VCaP (cell line): Measurements from ENCODE around the gene SAPCD2.

Source experiments
- H3K27ac ChIP-seq: fragments of 450-650 bp; 2 replicates; pipeline ENCODE4 v1.5.1; 2017
- TF ChIP-seq, protein P1 (sequence below): fragments of 450-650 bp; conservative IDR thresholded peaks from 2 replicates; pipeline ENCODE4 v1.5.1; 2017; ENCODE audit warnings: mild to moderate bottlenecking, moderate library complexity

SAPCD2 gene

DNA sequence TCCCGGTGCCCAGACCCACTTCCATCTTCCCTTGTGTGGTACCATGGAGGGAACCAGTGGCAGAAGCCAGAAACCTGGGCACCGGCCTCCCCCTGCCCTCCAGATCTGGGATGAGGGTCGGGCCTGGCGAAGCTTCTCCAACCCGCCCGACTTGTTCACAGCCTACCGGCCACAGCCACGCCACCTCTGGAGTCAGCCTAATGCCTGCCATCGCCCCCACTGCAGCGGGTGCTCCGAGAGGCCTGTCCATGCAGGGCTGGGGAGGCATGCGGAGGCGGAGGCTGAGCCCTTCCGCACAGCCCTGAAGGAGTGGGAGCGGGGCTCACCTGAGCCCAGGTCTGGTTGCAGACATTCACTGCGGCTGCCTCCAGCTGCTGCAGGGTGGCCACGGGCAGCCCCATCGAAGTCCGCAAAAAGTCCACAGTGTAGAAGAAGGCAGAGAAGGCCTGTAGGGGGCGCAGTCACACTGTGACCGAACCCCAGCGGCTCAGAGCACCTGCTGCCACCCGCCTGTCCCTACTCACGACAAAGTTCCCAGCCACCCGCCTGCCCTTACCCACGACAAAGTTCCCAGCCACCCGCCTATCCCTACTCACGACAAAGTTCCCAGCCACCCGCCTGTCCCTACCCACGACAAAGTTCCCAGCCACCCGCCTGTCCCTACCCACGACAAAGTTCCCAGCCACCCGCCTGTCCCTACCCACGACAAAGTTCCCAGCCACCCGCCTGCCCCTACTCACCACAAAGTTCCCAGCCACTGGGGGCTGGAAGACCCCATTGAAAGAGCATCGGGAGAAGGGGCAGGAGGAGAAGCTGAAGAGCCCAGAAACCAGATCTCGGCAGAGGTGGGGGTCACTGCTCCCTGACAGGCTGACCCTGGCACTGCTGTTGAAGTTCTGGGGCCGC is 20.6 kb downstream of the SAPCD2 start:
- TF ChIP-seq, protein P1, sequence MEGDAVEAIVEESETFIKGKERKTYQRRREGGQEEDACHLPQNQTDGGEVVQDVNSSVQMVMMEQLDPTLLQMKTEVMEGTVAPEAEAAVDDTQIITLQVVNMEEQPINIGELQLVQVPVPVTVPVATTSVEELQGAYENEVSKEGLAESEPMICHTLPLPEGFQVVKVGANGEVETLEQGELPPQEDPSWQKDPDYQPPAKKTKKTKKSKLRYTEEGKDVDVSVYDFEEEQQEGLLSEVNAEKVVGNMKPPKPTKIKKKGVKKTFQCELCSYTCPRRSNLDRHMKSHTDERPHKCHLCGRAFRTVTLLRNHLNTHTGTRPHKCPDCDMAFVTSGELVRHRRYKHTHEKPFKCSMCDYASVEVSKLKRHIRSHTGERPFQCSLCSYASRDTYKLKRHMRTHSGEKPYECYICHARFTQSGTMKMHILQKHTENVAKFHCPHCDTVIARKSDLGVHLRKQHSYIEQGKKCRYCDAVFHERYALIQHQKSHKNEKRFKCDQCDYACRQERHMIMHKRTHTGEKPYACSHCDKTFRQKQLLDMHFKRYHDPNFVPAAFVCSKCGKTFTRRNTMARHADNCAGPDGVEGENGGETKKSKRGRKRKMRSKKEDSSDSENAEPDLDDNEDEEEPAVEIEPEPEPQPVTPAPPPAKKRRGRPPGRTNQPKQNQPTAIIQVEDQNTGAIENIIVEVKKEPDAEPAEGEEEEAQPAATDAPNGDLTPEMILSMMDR, result peak; percentile 67
- peak overlapping the region; percentile 99 for H3K27ac ChIP-seq

DNA sequence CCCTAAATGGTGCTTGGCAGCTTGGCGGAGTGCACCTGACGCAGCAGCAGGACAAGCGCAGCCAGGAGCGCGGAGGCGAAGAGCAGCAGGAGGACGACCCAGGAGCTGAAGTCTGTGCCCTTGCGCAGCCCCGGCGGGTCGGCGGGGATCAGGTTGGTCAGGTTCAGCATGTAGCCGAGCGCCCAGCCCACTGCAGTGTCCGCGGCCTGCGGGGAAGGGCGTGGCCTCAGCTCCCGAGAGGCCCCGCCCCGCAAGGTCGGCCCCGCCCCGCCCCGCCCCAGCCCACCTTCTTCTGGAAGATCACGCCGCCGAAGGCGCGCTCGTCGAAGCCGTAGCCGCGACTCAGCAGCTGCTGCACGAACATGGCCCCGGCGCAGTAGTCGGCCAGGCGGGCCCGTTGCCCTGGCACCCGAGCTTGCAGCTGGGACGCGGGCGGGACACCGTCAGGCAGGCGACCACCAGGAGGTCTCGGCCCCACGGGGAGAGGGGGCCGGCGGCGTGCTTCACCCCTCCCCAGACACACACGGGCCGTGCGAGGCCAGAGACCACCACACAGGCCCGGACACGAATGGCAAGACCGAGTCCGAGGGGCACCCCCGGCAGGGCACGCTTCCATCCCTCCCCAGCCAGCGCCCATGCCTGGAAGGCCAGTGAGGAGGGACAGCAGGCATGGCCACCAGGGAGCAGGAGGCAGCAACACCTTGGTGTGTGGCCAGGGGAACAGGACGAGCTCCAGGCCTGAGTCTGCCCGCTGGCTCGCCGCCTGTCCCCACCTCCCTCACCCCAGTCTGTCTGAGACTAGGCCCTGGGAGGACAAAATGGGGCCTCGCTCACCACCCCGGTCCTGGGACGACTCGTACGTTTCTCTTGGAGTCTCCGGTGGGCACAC is 21.5 kb downstream of the SAPCD2 start:
- TF ChIP-seq, protein P1, result no peak
- peak overlapping the region; percentile 99 for H3K27ac ChIP-seq

DNA sequence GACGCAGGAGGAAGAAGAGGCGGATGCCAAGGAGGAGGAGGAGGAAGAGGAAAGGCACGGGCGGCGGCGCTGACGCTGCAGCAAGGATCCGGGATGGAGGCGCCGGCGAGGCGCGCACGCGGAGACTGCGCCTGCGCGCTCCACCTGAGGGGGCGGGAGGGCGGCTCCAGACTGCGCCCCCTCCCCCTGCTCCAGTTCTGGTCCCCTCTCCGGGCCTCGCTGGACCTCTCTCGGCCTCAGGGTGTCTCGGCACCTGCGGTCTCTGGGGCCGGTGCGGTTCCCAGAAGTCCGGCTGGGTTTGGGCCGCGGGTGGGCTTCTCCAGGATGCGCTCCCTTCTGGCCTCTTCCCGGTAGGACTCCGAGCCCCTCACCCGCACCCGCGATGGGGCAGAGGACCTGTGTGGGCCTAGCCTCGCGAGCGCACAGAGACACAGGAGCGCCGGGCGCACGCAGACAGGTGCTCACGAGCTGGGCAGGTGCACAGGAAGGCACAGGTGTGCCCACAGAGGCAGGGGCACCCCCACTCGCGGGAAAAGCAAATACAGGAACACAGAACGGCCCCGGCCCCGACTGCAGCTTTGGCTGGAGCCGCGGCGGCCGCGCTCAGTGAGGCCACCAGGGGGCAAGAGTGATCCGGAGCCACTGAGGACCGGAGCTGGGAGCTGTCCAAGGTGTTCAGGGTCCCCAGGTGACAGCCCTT is 24.1 kb downstream of the SAPCD2 start, which contains the start of gene NPDC1:
Gene NPDC1 (minus strand): TSS at position 90 of the 700 bp plus-strand sequence. CDS start 188 bp downstream, outside the sequence.
- TF ChIP-seq, protein P1, result peak; percentile 97
- H3K27ac ChIP-seq, result peak within 1 kb of the TSS; percentile 99

DNA sequence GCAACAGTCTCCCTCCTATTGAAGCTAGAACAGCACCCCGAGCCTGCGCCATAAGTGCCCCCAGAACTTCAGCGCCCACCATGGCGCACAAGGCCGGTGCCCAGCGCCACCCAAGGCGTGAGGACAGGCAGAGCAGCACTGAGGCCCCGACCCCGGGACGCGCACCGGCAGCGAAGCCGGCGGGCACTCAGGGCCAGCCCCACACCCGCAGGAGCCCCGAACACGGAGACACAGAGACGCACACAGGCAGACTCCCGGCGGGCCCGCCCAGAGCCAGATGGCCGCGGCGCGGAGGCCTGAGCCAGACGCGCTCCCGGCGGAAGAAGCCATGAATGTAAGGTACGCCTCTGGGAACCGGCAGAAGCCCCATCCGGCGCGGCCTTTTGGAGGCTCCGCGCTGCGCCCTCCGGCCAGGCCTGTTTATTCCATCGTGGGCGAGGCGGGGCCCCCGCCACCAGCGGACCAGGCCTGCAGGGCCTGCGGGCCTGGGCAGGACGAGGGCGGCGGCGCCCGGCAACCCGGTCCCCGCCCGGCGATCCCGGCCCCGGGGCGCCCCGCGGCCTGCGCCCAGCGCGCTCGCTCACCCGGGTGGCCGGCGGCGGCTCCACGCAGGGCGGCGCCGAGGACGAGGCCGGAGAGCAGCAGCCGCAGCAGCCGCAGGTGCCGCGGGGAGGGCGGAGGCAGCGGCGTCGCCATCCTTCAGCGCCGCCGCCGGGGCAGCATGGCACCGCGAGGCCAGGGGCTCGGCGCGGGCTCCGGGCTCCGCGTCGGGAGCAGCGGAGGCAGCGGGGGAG is 24.9 kb downstream of the SAPCD2 start:
- peak overlapping the region; percentile 99 for H3K27ac ChIP-seq
- TF ChIP-seq, protein P1, result no peak

DNA sequence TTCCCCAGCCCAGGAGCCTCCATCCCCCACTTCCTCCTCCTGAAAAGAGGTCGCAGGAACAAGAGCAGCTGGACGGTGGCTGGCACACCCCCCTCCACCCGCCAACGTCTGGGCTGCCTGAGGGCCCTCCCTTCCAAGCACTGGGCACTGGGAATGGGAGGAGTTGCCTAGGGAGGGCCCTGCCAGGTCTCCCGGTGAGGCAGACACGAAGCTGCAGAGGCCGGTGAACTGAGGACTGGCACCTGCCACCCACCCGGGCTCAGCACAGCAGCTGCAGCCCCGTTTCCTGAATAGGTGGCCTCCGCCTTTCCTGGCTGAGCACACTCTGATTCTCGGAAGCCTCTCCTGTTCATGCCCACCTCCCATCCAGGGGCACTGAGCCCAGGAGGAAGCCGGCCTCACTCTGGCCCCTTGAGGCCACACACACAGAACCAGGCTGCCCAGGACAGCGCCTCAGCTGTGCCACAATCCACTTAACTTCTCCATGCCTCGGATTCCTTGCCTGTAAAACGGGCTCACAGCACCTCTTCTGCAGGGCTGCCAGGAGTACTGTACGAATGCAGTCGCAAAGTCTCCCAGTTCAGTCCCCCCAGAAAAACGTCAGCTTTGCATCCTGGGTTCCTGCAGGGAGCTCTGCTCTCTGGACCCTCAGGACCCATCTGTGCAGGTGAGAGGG is 25.7 kb downstream of the SAPCD2 start:
- H3K27ac ChIP-seq, result peak overlapping the region; percentile 99
- TF ChIP-seq, protein P1, result no peak

GRCh38 chr9:137044037-137044436 is 26.3 kb downstream of the SAPCD2 start:
- peak overlapping the region; percentile 99 for H3K27ac ChIP-seq
- TF ChIP-seq, protein P1, result no peak
